Measurements from ENCODE around the gene AIG1.

Gene AIG1

GRCh38 chr6:143205131-143205535 is 144.4 kb downstream of the AIG1 start:
- no CpG with 5 or more reads among the region's 1 CpG for WGBS (ENCODE audit: insufficient coverage, insufficient read length)
- no peak overlapping the region for H3K27ac ChIP-seq (ENCODE audit: low read length)
- no peak overlapping the region for H3K4me3 ChIP-seq (ENCODE audit: low read length)
- no peaks in the 10 kb centered on the region for H3K4me1 ChIP-seq (ENCODE audit: control insufficient read depth, insufficient read depth, low read length)
- no peaks in the 10 kb centered on the region for H3K9me3 ChIP-seq (ENCODE audit: control insufficient read depth, insufficient read depth, low read length)
- no peak for DNase-seq (ENCODE audit: low read depth, low spot score)
- H3K36me3 ChIP-seq (ENCODE audit: control insufficient read depth, insufficient read depth, low read length): no peaks in the 10 kb centered on the region; the same call in 1 of the 2 replicates
- H3K27me3 ChIP-seq (ENCODE audit: control insufficient read depth, insufficient read depth, low read length): no peaks in the 10 kb centered on the region

GRCh38 chr6:143205585-143205984 is 144.9 kb downstream of the AIG1 start:
- Histone ChIP-seq H3K36me3 (ENCODE audit: control insufficient read depth, insufficient read depth, low read length) (no peaks in the 10 kb centered on the region; the same call in 1 of the 2 replicates), H3K4me3 (ENCODE audit: low read length) (no peak overlapping the region), H3K27me3 (ENCODE audit: control insufficient read depth, insufficient read depth, low read length) (no peaks in the 10 kb centered on the region), H3K9me3 (ENCODE audit: control insufficient read depth, insufficient read depth, low read length) (no peaks in the 10 kb centered on the region), H3K4me1 (ENCODE audit: control insufficient read depth, insufficient read depth, low read length) (no peaks in the 10 kb centered on the region), H3K27ac (ENCODE audit: low read length) (no peak overlapping the region)
- DNase-seq (ENCODE audit: low read depth, low spot score): no peak
- no CpG with 5 or more reads among the region's 2 CpGs for WGBS (ENCODE audit: insufficient coverage, insufficient read length)

- no peaks in the 10 kb centered on the region for H3K4me1 ChIP-seq (ENCODE audit: control insufficient read depth, insufficient read depth, low read length)
- H3K9me3 ChIP-seq (ENCODE audit: control insufficient read depth, insufficient read depth, low read length): no peaks in the 10 kb centered on the region
- H3K4me3 ChIP-seq (ENCODE audit: low read length): no peak overlapping the region
- H3K27ac ChIP-seq (ENCODE audit: low read length): no peak overlapping the region
- no peaks in the 10 kb centered on the region; the same call in 1 of the 2 replicates for H3K36me3 ChIP-seq (ENCODE audit: control insufficient read depth, insufficient read depth, low read length)
- no peaks in the 10 kb centered on the region for H3K27me3 ChIP-seq (ENCODE audit: control insufficient read depth, insufficient read depth, low read length)
- no peak for DNase-seq (ENCODE audit: low read depth, low spot score)
- no CpG with 5 or more reads among the region's 2 CpGs for WGBS (ENCODE audit: insufficient coverage, insufficient read length)
Observed at GRCh38 chr6:143205991-143206390, 145.3 kb downstream of the AIG1 start.

DNA sequence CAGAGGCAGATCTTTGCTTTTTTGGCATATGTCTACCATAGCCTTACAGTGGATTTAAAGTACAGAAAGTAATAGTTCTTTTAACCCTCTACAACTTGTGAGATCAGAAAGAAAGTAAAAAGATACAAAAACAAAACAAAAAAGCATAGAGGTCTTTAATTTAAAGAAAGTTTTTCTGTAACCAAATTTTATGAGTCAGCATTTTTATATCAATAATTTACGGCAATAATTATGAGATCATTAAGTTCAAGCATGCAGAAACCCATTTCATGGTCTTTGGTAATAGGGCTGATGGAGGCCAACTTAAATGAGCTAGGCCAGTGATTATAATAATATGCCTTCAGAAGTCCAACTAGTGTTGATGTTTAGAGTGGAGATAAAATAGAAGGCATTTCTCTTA is 145.9 kb downstream of the AIG1 start:
- Histone ChIP-seq H3K27me3 (ENCODE audit: control insufficient read depth, insufficient read depth, low read length) (no peaks in the 10 kb centered on the region), H3K27ac (ENCODE audit: low read length) (no peak overlapping the region), H3K36me3 (ENCODE audit: control insufficient read depth, insufficient read depth, low read length) (no peaks in the 10 kb centered on the region; the same call in 1 of the 2 replicates), H3K4me3 (ENCODE audit: low read length) (no peak overlapping the region), H3K4me1 (ENCODE audit: control insufficient read depth, insufficient read depth, low read length) (no peaks in the 10 kb centered on the region), H3K9me3 (ENCODE audit: control insufficient read depth, insufficient read depth, low read length) (no peaks in the 10 kb centered on the region)
- no CpG with 5 or more reads among the region's 1 CpG for WGBS (ENCODE audit: insufficient coverage, insufficient read length)
- DNase-seq (ENCODE audit: low read depth, low spot score): no peak

GRCh38 chr6:143210420-143210819 is 149.7 kb downstream of the AIG1 start:
- Histone ChIP-seq H3K4me3 (ENCODE audit: low read length) (no peak overlapping the region), H3K36me3 (ENCODE audit: control insufficient read depth, insufficient read depth, low read length) (no peaks in the 10 kb centered on the region), H3K4me1 (ENCODE audit: control insufficient read depth, insufficient read depth, low read length) (no peaks in the 10 kb centered on the region), H3K27me3 (ENCODE audit: control insufficient read depth, insufficient read depth, low read length) (no peaks in the 10 kb centered on the region), H3K9me3 (ENCODE audit: control insufficient read depth, insufficient read depth, low read length) (no peaks in the 10 kb centered on the region), H3K27ac (ENCODE audit: low read length) (no peak overlapping the region)
- WGBS (ENCODE audit: insufficient coverage, insufficient read length): no CpG with 5 or more reads among the region's 2 CpGs
- DNase-seq (ENCODE audit: low read depth, low spot score): no peak

- Histone ChIP-seq H3K36me3 (ENCODE audit: control insufficient read depth, insufficient read depth, low read length) (no peaks in the 10 kb centered on the region), H3K27me3 (ENCODE audit: control insufficient read depth, insufficient read depth, low read length) (no peaks in the 10 kb centered on the region), H3K27ac (ENCODE audit: low read length) (no peak overlapping the region), H3K9me3 (ENCODE audit: control insufficient read depth, insufficient read depth, low read length) (no peaks in the 10 kb centered on the region), H3K4me3 (ENCODE audit: low read length) (no peak overlapping the region), H3K4me1 (ENCODE audit: control insufficient read depth, insufficient read depth, low read length) (no peaks in the 10 kb centered on the region)
- WGBS (ENCODE audit: insufficient coverage, insufficient read length): no CpG with 5 or more reads among the region's 3 CpGs
- DNase-seq (ENCODE audit: low read depth, low spot score): no peak
Observed at GRCh38 chr6:143213859-143214376, 153.2 kb downstream of the AIG1 start.

GRCh38 chr6:143215363-143215762 is 154.7 kb downstream of the AIG1 start:
- DNase-seq (ENCODE audit: low read depth, low spot score): no peak
- no peaks in the 10 kb centered on the region for H3K4me1 ChIP-seq (ENCODE audit: control insufficient read depth, insufficient read depth, low read length)
- WGBS (ENCODE audit: insufficient coverage, insufficient read length): no CpG with 5 or more reads among the region's 2 CpGs
- H3K36me3 ChIP-seq (ENCODE audit: control insufficient read depth, insufficient read depth, low read length): no peaks in the 10 kb centered on the region
- H3K27ac ChIP-seq (ENCODE audit: low read length): no peak overlapping the region
- no peak overlapping the region for H3K4me3 ChIP-seq (ENCODE audit: low read length)
- H3K9me3 ChIP-seq (ENCODE audit: control insufficient read depth, insufficient read depth, low read length): no peaks in the 10 kb centered on the region
- no peaks in the 10 kb centered on the region for H3K27me3 ChIP-seq (ENCODE audit: control insufficient read depth, insufficient read depth, low read length)

DNA sequence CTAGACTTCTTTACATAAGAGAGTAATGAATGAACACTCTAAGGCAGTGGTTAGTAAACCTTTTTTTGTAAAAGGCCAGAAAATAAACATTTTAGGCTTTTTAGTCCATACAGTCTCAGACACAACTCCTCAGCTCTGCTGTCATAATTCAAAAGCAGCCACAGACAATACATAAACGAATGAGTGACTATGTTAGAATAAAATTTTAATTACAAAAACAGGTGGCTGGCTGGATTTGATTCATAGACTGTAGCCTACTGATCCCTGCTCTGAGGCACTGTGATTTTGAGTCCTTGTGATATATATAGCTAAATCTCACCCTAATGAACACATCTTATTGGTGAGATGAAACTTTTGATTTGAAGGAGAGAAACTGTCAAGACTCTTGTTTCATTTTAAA is 155.1 kb downstream of the AIG1 start:
- no peak overlapping the region for H3K4me3 ChIP-seq (ENCODE audit: low read length)
- no peaks in the 10 kb centered on the region for H3K27me3 ChIP-seq (ENCODE audit: control insufficient read depth, insufficient read depth, low read length)
- no peaks in the 10 kb centered on the region for H3K36me3 ChIP-seq (ENCODE audit: control insufficient read depth, insufficient read depth, low read length)
- no CpG with 5 or more reads among the region's 1 CpG for WGBS (ENCODE audit: insufficient coverage, insufficient read length)
- no peak overlapping the region for H3K27ac ChIP-seq (ENCODE audit: low read length)
- no peaks in the 10 kb centered on the region for H3K9me3 ChIP-seq (ENCODE audit: control insufficient read depth, insufficient read depth, low read length)
- no peak for DNase-seq (ENCODE audit: low read depth, low spot score)
- no peaks in the 10 kb centered on the region for H3K4me1 ChIP-seq (ENCODE audit: control insufficient read depth, insufficient read depth, low read length)

- WGBS (ENCODE audit: insufficient coverage, insufficient read length): no CpG with 5 or more reads among the region's 5 CpGs
- DNase-seq (ENCODE audit: low read depth, low spot score): no peak
- H3K4me1 ChIP-seq (ENCODE audit: control insufficient read depth, insufficient read depth, low read length): no peaks in the 10 kb centered on the region; the same call in 1 of the 2 replicates
- H3K9me3 ChIP-seq (ENCODE audit: control insufficient read depth, insufficient read depth, low read length): no peaks in the 10 kb centered on the region
- no peak overlapping the region for H3K27ac ChIP-seq (ENCODE audit: low read length)
- no peak overlapping the region for H3K4me3 ChIP-seq (ENCODE audit: low read length)
- H3K36me3 ChIP-seq (ENCODE audit: control insufficient read depth, insufficient read depth, low read length): no peaks in the 10 kb centered on the region
- no peaks in the 10 kb centered on the region for H3K27me3 ChIP-seq (ENCODE audit: control insufficient read depth, insufficient read depth, low read length)
Observed at GRCh38 chr6:143218233-143218632, 157.5 kb downstream of the AIG1 start.

GRCh38 chr6:143221698-143222097 is 161.0 kb downstream of the AIG1 start:
- no peaks in the 10 kb centered on the region for H3K36me3 ChIP-seq (ENCODE audit: control insufficient read depth, insufficient read depth, low read length)
- H3K9me3 ChIP-seq (ENCODE audit: control insufficient read depth, insufficient read depth, low read length): no peaks in the 10 kb centered on the region
- no peak overlapping the region for H3K27ac ChIP-seq (ENCODE audit: low read length)
- no peak overlapping the region for H3K4me3 ChIP-seq (ENCODE audit: low read length)
- H3K4me1 ChIP-seq (ENCODE audit: control insufficient read depth, insufficient read depth, low read length): peaks cover 3% of the 10 kb centered on the region
- DNase-seq (ENCODE audit: low read depth, low spot score): no peak
- no peaks in the 10 kb centered on the region for H3K27me3 ChIP-seq (ENCODE audit: control insufficient read depth, insufficient read depth, low read length)
- no CpG with 5 or more reads among the region's 5 CpGs for WGBS (ENCODE audit: insufficient coverage, insufficient read length)

- Histone ChIP-seq H3K9me3 (ENCODE audit: control insufficient read depth, insufficient read depth, low read length) (no peaks in the 10 kb centered on the region), H3K27ac (ENCODE audit: low read length) (no peak overlapping the region), H3K4me1 (ENCODE audit: control insufficient read depth, insufficient read depth, low read length) (peaks cover 3% of the 10 kb centered on the region), H3K4me3 (ENCODE audit: low read length) (no peak overlapping the region), H3K36me3 (ENCODE audit: control insufficient read depth, insufficient read depth, low read length) (no peaks in the 10 kb centered on the region), H3K27me3 (ENCODE audit: control insufficient read depth, insufficient read depth, low read length) (no peaks in the 10 kb centered on the region)
- no peak for DNase-seq (ENCODE audit: low read depth, low spot score)
- no CpG with 5 or more reads among the region's 5 CpGs for WGBS (ENCODE audit: insufficient coverage, insufficient read length)
Observed at GRCh38 chr6:143222310-143222709, 161.6 kb downstream of the AIG1 start.

All from iPS DF 6.9 (cell line).